GDM1 (cell line): Measurements from ENCODE around the gene AKR7A2.
"Not testable (repeated sequence)": the region's sequence is repeated elsewhere in the genome, so short reads cannot be mapped to it uniquely, and the experiment has no call there.

Experiments used
- DNase-seq: peaks from one replicate; lab custom pipeline; 2025; lab: John Stamatoyannopoulos, UW

Gene AKR7A2

DNA sequence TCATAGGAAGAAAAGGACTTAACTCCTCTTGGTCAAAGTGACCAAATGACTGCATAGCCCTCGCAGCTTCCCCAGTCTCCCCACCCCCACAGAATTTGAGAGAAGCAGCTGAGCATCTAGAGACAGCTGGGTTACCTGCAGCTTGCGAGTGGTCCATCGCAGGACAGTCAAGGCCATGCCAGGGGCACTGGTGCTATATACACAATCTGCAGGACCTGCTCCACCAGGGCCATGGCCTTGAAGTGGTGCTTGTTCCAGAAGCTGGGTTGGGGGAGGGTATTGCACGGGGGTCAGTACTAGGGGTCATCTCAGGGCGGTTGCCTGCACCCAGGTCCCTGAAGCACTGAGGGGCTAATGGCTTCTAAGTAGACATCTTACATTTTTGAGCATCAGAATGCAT, 49.9 kb downstream of the AKR7A2 start:
- DNase-seq: no peak

DNA sequence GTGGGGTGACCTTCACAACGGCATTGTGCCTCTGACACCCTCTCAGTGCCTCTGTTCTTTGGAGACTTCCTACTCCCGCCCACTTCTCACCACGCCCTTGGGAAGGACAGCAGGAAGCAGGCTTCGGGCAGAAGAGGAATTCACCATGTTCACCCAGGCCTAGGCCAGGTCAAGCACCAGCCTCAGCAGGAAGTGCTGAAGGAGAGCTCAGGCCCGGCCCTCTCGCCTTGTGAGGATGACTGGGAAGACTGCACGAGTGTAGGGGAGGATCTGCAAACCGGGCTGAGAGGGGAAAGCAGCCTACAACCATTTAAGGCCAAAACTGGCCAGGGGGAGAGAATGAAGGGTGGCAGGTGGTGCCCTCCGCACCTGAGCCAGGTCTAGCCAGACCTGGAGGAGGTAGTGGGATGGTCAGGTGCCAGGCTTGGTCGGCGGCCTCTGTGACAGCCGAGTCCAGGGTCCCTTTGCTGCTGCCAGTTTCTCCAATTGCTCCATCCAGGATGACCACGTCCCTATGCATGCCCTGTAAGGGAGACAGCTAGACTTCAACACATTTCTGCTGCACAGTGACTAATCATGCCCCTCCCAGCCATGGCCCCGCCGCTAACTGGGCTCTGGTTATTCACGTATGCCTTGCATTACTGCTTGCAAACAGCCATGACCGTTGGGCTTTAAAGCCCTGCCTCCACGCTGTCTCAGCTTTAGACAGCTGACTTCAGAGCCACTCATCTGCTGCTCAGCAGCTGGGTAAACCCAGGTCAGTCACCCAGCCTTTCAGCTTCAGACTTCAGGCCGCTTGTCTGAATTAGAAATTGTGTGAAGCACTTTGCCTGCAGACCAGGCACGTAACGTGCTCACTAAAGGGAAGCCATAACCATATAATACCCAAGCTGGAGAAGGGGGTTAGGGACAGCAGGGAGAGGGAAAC, 51.5 kb downstream of the AKR7A2 start:
- no peak for DNase-seq

DNA sequence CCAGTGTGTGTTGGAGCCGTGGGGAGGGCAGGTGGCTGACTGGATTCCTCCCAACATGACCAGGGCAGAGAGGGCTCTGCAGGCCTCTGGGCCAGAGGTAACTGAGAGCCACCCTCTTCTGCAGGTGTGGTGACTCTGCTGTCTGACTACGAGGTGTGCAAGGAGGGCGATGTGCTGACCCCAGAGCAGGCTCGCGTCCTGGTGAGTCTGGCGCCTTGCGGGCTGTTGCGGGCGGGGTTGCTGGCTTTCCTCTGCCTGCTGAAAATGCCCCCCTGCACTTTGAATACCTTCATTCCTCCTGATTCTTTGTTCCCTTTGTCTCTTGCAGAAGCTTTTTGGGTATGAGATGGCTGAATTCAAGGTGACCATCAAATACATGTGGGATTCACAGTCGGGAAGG, 53.6 kb downstream of the AKR7A2 start:
- DNase-seq: no peak

DNA sequence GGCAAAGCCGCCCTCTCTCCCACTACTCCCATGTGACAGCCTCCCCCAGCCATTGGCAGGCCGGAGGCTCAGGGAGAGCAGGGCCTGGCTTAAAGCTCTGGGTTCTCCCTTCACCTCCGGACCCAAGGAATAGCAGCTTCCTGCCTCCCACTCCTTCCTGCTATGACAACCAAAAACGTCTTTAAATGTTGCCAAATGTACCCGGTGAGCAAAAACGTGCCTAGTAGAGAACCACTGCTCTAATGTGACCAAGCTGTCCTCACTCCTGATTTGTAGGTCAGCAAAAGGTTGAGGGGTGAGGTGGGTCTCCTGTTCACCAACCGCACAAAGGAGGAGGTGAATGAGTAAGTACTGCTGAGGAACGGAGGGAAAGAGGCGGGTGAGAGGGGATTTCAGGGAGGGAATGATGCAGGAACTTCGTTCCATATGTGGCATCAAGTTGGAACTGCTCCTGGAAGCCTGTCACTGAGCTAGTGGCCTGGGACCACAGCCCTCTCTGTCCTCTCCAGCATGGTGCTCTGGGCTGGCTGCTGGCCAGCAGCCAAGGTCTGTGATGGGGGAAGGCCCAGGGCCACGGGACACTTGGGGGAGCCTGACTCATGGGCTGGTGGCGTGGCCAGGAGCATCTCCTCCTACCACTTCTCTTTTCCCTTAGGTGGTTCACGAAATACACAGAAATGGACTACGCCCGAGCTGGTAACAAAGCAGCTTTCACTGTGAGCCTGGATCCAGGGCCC, 54.6 kb downstream of the AKR7A2 start:
- DNase-seq: no peak

DNA sequence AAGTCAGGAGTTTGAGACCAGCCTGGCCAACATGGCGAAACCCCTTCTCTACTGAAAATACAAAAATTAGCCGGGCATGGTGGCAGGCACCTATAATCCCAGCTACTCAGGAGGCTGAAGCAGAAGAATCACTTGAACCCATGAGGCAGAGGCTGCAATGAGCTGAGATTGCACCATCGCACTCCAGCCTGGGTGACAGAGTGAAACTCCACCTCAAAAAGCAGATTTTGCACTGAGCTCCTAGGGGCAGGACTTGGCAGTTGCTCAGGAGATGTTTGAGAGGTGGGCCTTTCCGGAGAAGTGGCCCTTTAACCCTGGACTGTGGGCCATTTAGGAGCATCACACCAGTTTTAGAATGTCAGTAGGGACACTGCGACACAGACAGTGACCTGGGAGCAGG, 55.6 kb downstream of the AKR7A2 start:
- DNase-seq: not testable (repeated sequence)

DNA sequence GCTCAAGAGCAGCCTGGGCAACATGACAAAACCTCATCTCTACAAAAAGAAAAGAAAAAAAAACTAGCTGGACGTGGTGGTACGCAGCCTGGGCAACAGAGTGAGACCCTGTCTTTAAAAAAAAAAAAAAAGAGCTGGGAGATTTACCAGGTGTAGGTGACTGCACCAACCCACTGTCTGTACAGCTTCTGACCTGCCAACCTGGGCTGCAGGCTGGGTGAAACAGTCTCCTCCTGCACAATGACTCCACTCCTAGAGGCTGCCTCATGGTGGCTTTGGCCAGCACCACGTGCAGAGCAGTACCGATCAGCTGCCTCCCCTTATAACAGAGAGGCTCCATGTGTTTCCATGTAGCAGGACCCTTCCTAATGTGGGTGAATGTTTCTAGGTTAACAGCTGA, 56.7 kb downstream of the AKR7A2 start:
- DNase-seq: no peak

DNA sequence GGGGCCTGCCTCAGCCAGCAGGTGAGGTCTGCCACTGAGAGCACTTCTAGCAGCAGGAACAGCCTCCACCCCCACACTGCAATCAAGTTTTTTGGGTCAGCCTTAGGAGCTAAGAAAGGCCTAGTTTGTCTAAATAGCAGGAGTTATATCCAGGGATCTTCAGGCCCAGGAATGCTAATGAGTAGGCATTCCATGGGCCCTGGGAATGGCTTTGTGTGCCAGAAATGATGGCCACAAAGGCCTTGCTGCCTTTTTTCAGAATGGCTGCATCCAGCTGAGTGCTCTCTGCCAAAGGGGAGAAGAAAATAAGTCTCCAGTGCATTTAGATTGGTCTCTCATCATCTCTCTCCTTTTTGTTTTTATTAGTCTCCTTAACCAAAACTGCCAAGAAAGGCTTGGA, 57.5 kb downstream of the AKR7A2 start:
- DNase-seq: no peak
